ENCODE data around the gene CENPB. TPM values are rescaled to one million over a fixed set of nuclear protein-coding genes. Genes with fewer than 3 reads are reported as not detected.
A peak's percentile ranks its signal among the peaks of the same experiment; 100 is the strongest.

The CENPB gene
- total RNA-seq, 1 donor from 2014 or later, result 91.1 TPM

DNA sequence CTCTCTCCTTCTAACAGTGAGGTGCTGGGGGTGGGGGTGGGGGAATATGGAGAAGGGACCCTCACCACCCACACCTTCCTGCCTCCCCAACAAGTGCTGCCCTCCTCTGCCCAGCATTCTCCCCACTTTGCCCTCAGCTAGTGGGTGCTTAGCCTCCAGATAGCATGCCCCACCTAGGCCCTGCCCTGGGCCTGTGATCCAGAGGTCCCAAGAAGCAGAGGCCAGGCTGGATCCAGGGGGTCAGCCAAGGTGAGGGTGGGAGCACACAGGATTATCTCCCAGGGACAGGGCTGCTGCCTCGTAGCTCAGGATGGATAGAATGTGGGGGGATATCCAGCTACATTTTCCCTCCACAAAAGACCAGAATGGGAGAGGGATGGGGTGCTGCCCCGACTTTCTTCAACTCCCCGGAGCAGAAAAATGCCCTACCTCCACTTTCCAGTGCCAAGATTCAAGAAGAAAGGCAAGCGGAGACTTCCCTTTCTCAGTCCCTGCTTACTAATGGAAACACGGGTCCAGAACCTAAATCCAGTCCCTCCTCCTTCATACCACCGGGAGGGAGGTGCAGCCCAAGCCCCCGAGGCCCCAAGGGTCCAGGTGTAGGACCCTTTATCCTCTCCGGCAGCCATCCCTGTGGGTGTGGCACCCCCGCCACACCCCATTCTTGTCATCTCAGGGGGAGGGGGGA lies 20.0 kb downstream of the CENPB start:
- Mint-ChIP-seq H3K4me3 (ENCODE audit: unreplicated experiment) (peak overlapping the region; percentile 82), H3K36me3 (ENCODE audit: low read depth) (no peaks in the 10 kb centered on the region), H3K27me3 (ENCODE audit: low read depth) (no peaks in the 10 kb centered on the region), H3K27ac (ENCODE audit: unreplicated experiment) (no peak overlapping the region), H3K4me1 (ENCODE audit: low read depth) (peaks cover 19% of the 10 kb centered on the region), H3K9me3 (ENCODE audit: low read depth) (no peaks in the 10 kb centered on the region)
- DNase-seq (ENCODE audit: low spot score), result no peak
- TF ChIP-seq, protein P1, sequence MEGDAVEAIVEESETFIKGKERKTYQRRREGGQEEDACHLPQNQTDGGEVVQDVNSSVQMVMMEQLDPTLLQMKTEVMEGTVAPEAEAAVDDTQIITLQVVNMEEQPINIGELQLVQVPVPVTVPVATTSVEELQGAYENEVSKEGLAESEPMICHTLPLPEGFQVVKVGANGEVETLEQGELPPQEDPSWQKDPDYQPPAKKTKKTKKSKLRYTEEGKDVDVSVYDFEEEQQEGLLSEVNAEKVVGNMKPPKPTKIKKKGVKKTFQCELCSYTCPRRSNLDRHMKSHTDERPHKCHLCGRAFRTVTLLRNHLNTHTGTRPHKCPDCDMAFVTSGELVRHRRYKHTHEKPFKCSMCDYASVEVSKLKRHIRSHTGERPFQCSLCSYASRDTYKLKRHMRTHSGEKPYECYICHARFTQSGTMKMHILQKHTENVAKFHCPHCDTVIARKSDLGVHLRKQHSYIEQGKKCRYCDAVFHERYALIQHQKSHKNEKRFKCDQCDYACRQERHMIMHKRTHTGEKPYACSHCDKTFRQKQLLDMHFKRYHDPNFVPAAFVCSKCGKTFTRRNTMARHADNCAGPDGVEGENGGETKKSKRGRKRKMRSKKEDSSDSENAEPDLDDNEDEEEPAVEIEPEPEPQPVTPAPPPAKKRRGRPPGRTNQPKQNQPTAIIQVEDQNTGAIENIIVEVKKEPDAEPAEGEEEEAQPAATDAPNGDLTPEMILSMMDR (IDR thresholded peaks at IDR 0.05), result no peak

DNA sequence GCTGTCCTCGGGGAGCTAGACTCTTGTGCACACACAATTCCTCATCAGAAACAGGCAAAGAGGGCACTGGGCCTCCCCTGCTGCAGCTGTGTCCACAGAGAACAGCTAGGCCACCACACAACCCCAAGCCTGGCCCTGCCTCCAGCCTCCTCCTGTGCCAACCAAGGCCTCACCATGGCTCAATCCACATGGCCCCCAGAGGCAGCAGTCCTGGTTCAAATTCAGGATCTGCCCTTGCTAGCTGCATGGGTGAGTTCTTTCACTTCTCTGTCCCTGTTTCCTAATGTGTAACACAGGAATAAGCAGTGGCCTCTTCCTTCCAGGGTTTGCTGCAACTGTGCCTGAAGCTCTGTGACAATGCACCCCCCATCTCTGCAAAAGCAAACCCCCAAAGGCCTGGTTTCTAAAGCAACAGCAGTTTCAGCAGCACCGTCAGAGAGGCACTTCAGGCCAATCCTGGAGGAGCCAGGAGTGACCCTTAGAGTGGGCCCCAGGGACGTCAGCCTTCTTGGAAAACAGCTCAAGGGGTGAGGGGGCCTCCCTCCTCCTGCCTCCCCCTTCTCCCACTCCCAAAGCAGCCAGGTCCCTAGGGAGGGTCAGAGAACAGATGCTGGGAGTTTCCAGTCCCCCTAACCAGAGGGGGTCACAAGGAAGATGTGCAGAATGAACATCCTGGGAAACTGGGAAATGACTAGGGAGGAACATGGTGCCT lies 21.2 kb downstream of the CENPB start:
- H3K4me3 Mint-ChIP-seq (ENCODE audit: unreplicated experiment), result no peak overlapping the region
- TF ChIP-seq, protein P1 (IDR thresholded peaks at IDR 0.05), result no peak

DNA sequence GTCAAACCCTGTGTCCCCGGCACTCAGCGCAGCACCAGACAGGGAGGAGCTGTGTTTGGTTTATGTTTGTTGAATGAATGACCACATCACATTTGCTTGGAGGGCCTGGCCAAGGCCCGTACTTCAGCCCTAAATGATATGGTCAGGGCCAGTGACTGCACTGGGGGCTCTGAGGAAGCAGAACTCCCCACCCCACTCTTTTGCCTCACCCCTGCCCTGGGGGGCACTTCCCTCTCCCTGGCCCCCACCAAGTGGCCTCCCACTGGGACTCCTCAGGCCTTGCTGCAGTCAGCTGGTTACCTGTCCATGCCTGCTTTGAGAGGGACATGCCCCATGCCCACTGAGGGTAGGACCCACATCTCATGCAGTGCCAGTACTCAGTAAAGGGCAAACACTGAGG lies 21.9 kb downstream of the CENPB start:
- Mint-ChIP-seq H3K4me1 (ENCODE audit: low read depth) (peaks cover 19% of the 10 kb centered on the region), H3K36me3 (ENCODE audit: low read depth) (no peaks in the 10 kb centered on the region), H3K4me3 (ENCODE audit: unreplicated experiment) (no peak overlapping the region), H3K27ac (ENCODE audit: unreplicated experiment) (no peak overlapping the region), H3K9me3 (ENCODE audit: low read depth) (no peaks in the 10 kb centered on the region), H3K27me3 (ENCODE audit: low read depth) (no peaks in the 10 kb centered on the region)
- TF ChIP-seq, protein P1 (IDR thresholded peaks at IDR 0.05), result no peak
- no peak for DNase-seq (ENCODE audit: low spot score)

More for the DNA sequence above, 21.2 kb downstream of the CENPB start:
- Mint-ChIP-seq H3K36me3 (ENCODE audit: low read depth) (no peaks in the 10 kb centered on the region), H3K9me3 (ENCODE audit: low read depth) (no peaks in the 10 kb centered on the region), H3K4me1 (ENCODE audit: low read depth) (peaks cover 19% of the 10 kb centered on the region), H3K27me3 (ENCODE audit: low read depth) (no peaks in the 10 kb centered on the region), H3K27ac (ENCODE audit: unreplicated experiment) (no peak overlapping the region)
- DNase-seq (ENCODE audit: low spot score), result no peak

- Mint-ChIP-seq H3K4me3 (ENCODE audit: unreplicated experiment) (no peak overlapping the region), H3K27ac (ENCODE audit: unreplicated experiment) (no peak overlapping the region), H3K27me3 (ENCODE audit: low read depth) (no peaks in the 10 kb centered on the region), H3K4me1 (ENCODE audit: low read depth) (peaks cover 16% of the 10 kb centered on the region), H3K36me3 (ENCODE audit: low read depth) (no peaks in the 10 kb centered on the region), H3K9me3 (ENCODE audit: low read depth) (no peaks in the 10 kb centered on the region)
- no peak for DNase-seq (ENCODE audit: low spot score)
- TF ChIP-seq, protein P1 (IDR thresholded peaks at IDR 0.05), result no peak
Observed at GRCh38 chr20:3763671-3764601, 22.6 kb downstream of the CENPB start.
